Measurements from ENCODE around the gene KCNK16. TPM values are rescaled to one million over a fixed set of nuclear protein-coding genes. Genes with fewer than 3 reads are reported as not detected.

KCNK16 gene
- total and polyA plus RNA-seq, 2 of the 4 experiments (the other 2 are of a cell fraction), result not detected

GRCh38 chr6:39289490-39289889 lies 33.0 kb downstream of the KCNK16 start:
- no peak overlapping the region for H3K27ac ChIP-seq (ENCODE audit: insufficient read depth, low read length)
- H3K9ac ChIP-seq (ENCODE audit: low read depth, low read length), result no peak overlapping the region
- no peak overlapping the region for H2BK20ac ChIP-seq (ENCODE audit: low read depth, low read length)
- H2AK9ac ChIP-seq (replicated peaks; ENCODE audit: low read depth, low read length, poor library complexity), result no peak overlapping the region
- dilution Hi-C loops (cut with HindIII; ENCODE audit: low sequenced_read_pairs, unreplicated experiment) (no loop called here), intact Hi-C loops (cut with micrococcal nuclease) (no loop called here), in situ Hi-C loops (cut with MboI; ENCODE audit: low sequenced_read_pairs) (no loop called here)
- no peak overlapping the region for H3K4me2 ChIP-seq (ENCODE audit: low read depth, low read length)
- no peaks in the 10 kb centered on the region for H3K27me3 ChIP-seq (ENCODE audit: control insufficient read depth, insufficient read depth, low read length)
- no peak for ATAC-seq (ENCODE audit: low read depth)
- H4K5ac ChIP-seq (ENCODE audit: low read depth, low read length), result no peak overlapping the region
- H3K36me3 ChIP-seq (ENCODE audit: control insufficient read depth, insufficient read depth, low read length), result no peaks in the 10 kb centered on the region
- no peaks in the 10 kb centered on the region for H3K9me1 ChIP-seq (ENCODE audit: insufficient read depth, low read length)
- H4K20me1 ChIP-seq (ENCODE audit: insufficient read depth, low read length), result no peaks in the 10 kb centered on the region
- H3K14ac ChIP-seq (replicated peaks; ENCODE audit: low read depth, low read length), result no peak overlapping the region
- H3K4me3 ChIP-seq (ENCODE audit: insufficient read depth, low read depth, low read length), result no peak overlapping the region
- no peak for DNase-seq
- H3K4ac ChIP-seq (ENCODE audit: low read depth, low read length), result no peak overlapping the region
- H3K56ac ChIP-seq (ENCODE audit: extremely low read depth, insufficient read depth, low read length), result no peak overlapping the region
- no peaks in the 10 kb centered on the region for H3K4me1 ChIP-seq (ENCODE audit: control insufficient read depth, insufficient read depth, low read length)
- WGBS, 2 experiments (ENCODE audit: extremely low coverage in 2 of 2, insufficient read length in 1 of 2), result no CpG with 5 or more reads among the region's 2 CpGs
- H4K91ac ChIP-seq (ENCODE audit: insufficient read depth, low read depth, low read length), result no peak overlapping the region
- no peak for TF ChIP-seq RFX5 (IDR thresholded peaks at IDR 0.05; ENCODE audit: low read depth, low read length)
- H3K79me1 ChIP-seq (ENCODE audit: low read depth in 1 of 2, low read length in 2 of 2), result no peaks in the 10 kb centered on the region
- no peak overlapping the region for H2BK5ac ChIP-seq (ENCODE audit: low read depth, low read length, poor library complexity, severe bottlenecking)
- POLR2A ChIA-PET (ENCODE audit: unreplicated experiment), result no interaction called here
- no peak overlapping the region for H2BK15ac ChIP-seq (ENCODE audit: low read depth, low read length)
- H4K8ac ChIP-seq (ENCODE audit: low read depth in 2 of 2, low read length in 2 of 2), result no peak overlapping the region
- no peak overlapping the region for H3K23ac ChIP-seq (ENCODE audit: low read depth, low read length)
- CTCF ChIA-PET, result no interaction called here
- H3K9me3 ChIP-seq (ENCODE audit: control insufficient read depth, insufficient read depth, low read length), result no peaks in the 10 kb centered on the region
- no peak overlapping the region for H2AK5ac ChIP-seq (ENCODE audit: low read depth, low read length)
- no peak overlapping the region for H2AFZ ChIP-seq (replicated peaks; ENCODE audit: low read length, poor library complexity)
- H2BK120ac ChIP-seq (ENCODE audit: low read depth, low read length), result no peak overlapping the region
- H3K18ac ChIP-seq (ENCODE audit: low read depth, low read length), result no peak overlapping the region
- BruUV-seq (replicated peaks), result no TSS peak

All from IMR-90 (cell line).